Activated T-cell treated with anti-CD3 and anti-CD28 coated beads, Interleukin-2, amount 50 U/mL, for 72 hours (primary cell): Measurements from ENCODE around the gene MEGF11. TPM values are rescaled to one million over a fixed set of nuclear protein-coding genes. Genes with fewer than 3 reads are reported as not detected.

Experiments
- ATAC-seq, 2 donors: fragments of 150-1000 bp; cut with Tn5 transposase; replicated peaks in 1 of 2; 2 replicates each; pipeline ENCODE4 v1.10.0; 2021; ENCODE audit warnings: moderate library complexity in 2 of 2, mild to moderate bottlenecking in 1 of 2
- DNase-seq, 2 donors: peaks; one replicate each; pipeline ENCODE4 v3.0.0; 2021 to 2022; ENCODE audit warnings: mixed read lengths in 1 of 2
- H3K27ac Mint-ChIP-seq: one replicate; pipeline ENCODE4 v1.8.0; 2022; ENCODE audit warnings: mild to moderate bottlenecking, moderate library complexity, mixed read lengths
- H3K27me3 Mint-ChIP-seq: one replicate; pipeline ENCODE4 v1.8.0; 2022; ENCODE audit warnings: low read depth, mixed read lengths
- H3K36me3 Mint-ChIP-seq, 2 donors: one replicate each; pipeline ENCODE4 v1.8.0; 2022; ENCODE audit warnings: mixed read lengths in 2 of 2, mild to moderate bottlenecking in 1 of 2; ENCODE audit not compliant: insufficient read depth in 2 of 2
- H3K4me1 Mint-ChIP-seq: one replicate; pipeline ENCODE4 v1.8.0; 2022; ENCODE audit warnings: low read depth, mixed read lengths
- H3K4me3 Mint-ChIP-seq, 2 donors: one replicate each; pipeline ENCODE4 v1.8.0; 2022; ENCODE audit warnings: mild to moderate bottlenecking in 2 of 2, mixed read lengths in 2 of 2, moderate library complexity in 2 of 2
- H3K9me3 Mint-ChIP-seq, 2 donors: one replicate each; pipeline ENCODE4 v1.8.0; 2022; ENCODE audit warnings: mixed read lengths in 2 of 2
- total RNA-seq, 2 donors: library from RNA; stranded (reverse); gene quantifications; one replicate each; pipeline ENCODE4 v1.2.3, GENCODE V29; 2022

The MEGF11 gene
- total RNA-seq, 2 donors from 2014 or later, result not detected

GRCh38 chr15:66184492-66184891 lies 69.1 kb downstream of the MEGF11 start:
- no peaks in the 10 kb centered on the region for H3K9me3 Mint-ChIP-seq
- H3K36me3 Mint-ChIP-seq, result no peaks in the 10 kb centered on the region
- no peak overlapping the region for H3K27ac Mint-ChIP-seq
- H3K4me3 Mint-ChIP-seq, result no peak overlapping the region
- DNase-seq (no peak), ATAC-seq (no peak)
- H3K4me1 Mint-ChIP-seq, result no peaks in the 10 kb centered on the region
- peaks cover 24% of the 10 kb centered on the region for H3K27me3 Mint-ChIP-seq

GRCh38 chr15:66180531-66181097 lies 72.9 kb downstream of the MEGF11 start:
- Mint-ChIP-seq H3K9me3 (no peaks in the 10 kb centered on the region), H3K36me3 (no peaks in the 10 kb centered on the region), H3K4me1 (no peaks in the 10 kb centered on the region), H3K4me3 (no peak overlapping the region), H3K27me3 (peaks cover 31% of the 10 kb centered on the region), H3K27ac (no peak overlapping the region)
- DNase-seq (no peak), ATAC-seq (no peak)

- DNase-seq, result no peak
- Mint-ChIP-seq H3K4me3 (no peak overlapping the region), H3K36me3 (no peaks in the 10 kb centered on the region), H3K4me1 (no peaks in the 10 kb centered on the region), H3K27me3 (peaks cover 14% of the 10 kb centered on the region), H3K9me3 (no peaks in the 10 kb centered on the region), H3K27ac (no peak overlapping the region)
- ATAC-seq, result no peak
These were observed 75.0 kb downstream of the MEGF11 start for GRCh38 chr15:66178531-66178910.

- DNase-seq, result no peak
- no peaks in the 10 kb centered on the region for H3K9me3 Mint-ChIP-seq
- ATAC-seq, result no peak
- H3K36me3 Mint-ChIP-seq, result no peaks in the 10 kb centered on the region
- H3K27ac Mint-ChIP-seq, result no peak overlapping the region
- no peak overlapping the region for H3K4me3 Mint-ChIP-seq
- no peaks in the 10 kb centered on the region for H3K4me1 Mint-ChIP-seq
- H3K27me3 Mint-ChIP-seq, result no peaks in the 10 kb centered on the region
These were observed 81.1 kb downstream of the MEGF11 start for GRCh38 chr15:66172324-66172980.

DNA sequence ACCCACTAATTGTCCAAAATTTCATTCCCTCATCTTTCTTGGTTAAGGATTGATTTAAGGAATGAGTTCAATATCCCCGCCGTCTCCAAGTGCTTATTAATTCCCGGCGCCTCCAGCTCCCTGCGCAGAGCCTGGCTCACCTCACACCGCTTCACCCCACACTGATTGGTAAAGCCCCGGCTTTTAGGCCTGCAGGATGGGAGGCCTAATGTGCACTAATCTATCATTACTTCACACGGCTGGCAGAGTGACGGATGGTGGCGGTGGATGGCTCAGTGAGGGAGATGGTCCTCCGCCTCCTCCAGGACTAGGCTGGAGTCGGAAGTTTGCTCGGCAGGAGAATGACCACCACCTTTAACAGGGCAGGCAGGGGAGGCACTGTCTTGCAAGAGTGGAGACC lies 81.7 kb downstream of the MEGF11 start:
- ATAC-seq, result no peak
- H3K27ac Mint-ChIP-seq, result no peak overlapping the region
- H3K4me1 Mint-ChIP-seq, result no peaks in the 10 kb centered on the region
- no peak overlapping the region for H3K4me3 Mint-ChIP-seq
- no peak for DNase-seq
- H3K36me3 Mint-ChIP-seq, result no peaks in the 10 kb centered on the region
- no peaks in the 10 kb centered on the region for H3K9me3 Mint-ChIP-seq
- H3K27me3 Mint-ChIP-seq, result no peaks in the 10 kb centered on the region

DNA sequence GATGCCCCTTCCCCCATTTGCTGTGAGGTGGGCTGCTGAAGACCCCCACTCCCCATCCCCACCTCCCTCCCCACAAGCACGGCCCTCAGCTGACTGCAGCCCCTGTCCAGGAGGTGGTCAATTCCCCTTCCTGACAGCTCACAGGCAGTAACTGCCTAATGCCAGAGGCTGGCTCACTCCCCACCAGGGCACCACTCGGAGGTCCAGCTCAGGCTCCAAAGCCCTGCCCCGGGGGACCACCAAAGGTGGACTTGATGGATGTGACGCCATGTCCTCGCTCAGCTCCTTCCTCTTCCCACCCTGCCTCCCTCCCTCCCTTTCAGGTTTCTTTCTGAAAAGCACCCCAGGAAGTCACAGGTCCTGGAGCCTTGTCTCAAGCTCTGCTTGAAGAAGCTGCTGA lies 82.8 kb downstream of the MEGF11 start:
- Mint-ChIP-seq H3K9me3 (no peaks in the 10 kb centered on the region), H3K4me1 (no peaks in the 10 kb centered on the region), H3K27ac (no peak overlapping the region), H3K36me3 (no peaks in the 10 kb centered on the region), H3K27me3 (no peaks in the 10 kb centered on the region), H3K4me3 (no peak overlapping the region)
- DNase-seq (no peak), ATAC-seq (no peak)

GRCh38 chr15:66170042-66170441 lies 83.5 kb downstream of the MEGF11 start:
- no peaks in the 10 kb centered on the region for H3K4me1 Mint-ChIP-seq
- ATAC-seq (no peak), DNase-seq (no peak)
- no peak overlapping the region for H3K27ac Mint-ChIP-seq
- H3K4me3 Mint-ChIP-seq, result no peak overlapping the region
- no peaks in the 10 kb centered on the region for H3K27me3 Mint-ChIP-seq
- no peaks in the 10 kb centered on the region for H3K36me3 Mint-ChIP-seq
- no peaks in the 10 kb centered on the region for H3K9me3 Mint-ChIP-seq

DNA sequence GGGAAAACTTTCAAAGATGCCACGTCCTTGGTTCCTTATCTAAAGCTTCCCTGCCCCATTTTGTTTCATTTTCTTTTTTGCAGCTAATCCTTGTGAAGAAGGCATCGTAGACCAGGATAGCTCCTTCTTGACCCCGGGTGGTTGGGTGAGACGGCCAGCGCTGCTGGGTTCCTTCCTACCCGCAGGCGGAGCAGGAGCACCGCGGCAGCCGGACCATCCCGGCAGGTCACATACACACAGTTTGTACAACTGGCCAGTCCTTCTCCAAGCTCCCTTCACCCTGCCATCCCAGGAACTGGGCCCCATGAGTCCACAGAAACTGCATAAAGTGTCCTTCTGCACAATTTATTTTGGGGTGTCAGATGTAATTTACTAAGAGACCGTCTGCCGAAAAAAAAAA lies 83.9 kb downstream of the MEGF11 start:
- H3K4me1 Mint-ChIP-seq, result no peaks in the 10 kb centered on the region
- no peaks in the 10 kb centered on the region for H3K36me3 Mint-ChIP-seq
- H3K4me3 Mint-ChIP-seq, result no peak overlapping the region
- H3K9me3 Mint-ChIP-seq, result no peaks in the 10 kb centered on the region
- no peak for DNase-seq
- no peak for ATAC-seq
- H3K27me3 Mint-ChIP-seq, result no peaks in the 10 kb centered on the region
- no peak overlapping the region for H3K27ac Mint-ChIP-seq

DNA sequence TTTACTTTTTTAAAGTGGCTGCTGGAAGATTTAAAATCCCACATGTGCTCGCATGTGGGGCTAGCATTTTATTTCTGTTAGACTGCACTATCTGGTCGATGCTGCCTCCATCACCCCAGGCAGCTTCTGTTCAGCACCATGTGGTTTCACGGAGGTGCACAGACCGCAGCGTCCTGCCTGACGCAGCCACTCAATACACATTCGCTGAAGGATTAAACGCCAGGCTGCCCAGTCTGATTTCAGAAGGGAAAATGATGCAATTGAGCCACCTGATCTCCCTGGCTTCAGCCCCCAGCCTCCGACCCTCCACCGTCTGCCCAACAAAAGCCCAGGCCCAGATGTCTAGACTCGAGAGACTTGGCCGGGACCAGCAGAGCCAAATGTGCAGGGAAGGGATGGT lies 84.5 kb downstream of the MEGF11 start:
- Mint-ChIP-seq H3K9me3 (no peaks in the 10 kb centered on the region), H3K27me3 (no peaks in the 10 kb centered on the region)

GRCh38 chr15:66167854-66168253 lies 85.7 kb downstream of the MEGF11 start:
- DNase-seq, result no peak
- no peak for ATAC-seq
- no peaks in the 10 kb centered on the region for H3K9me3 Mint-ChIP-seq
- H3K4me1 Mint-ChIP-seq, result no peaks in the 10 kb centered on the region
- no peaks in the 10 kb centered on the region for H3K36me3 Mint-ChIP-seq
- no peaks in the 10 kb centered on the region for H3K27me3 Mint-ChIP-seq
- H3K27ac Mint-ChIP-seq, result no peak overlapping the region
- no peak overlapping the region for H3K4me3 Mint-ChIP-seq

More for the DNA sequence above, 84.5 kb downstream of the MEGF11 start:
- Mint-ChIP-seq H3K4me3 (no peak overlapping the region), H3K36me3 (no peaks in the 10 kb centered on the region), H3K4me1 (no peaks in the 10 kb centered on the region), H3K27ac (no peak overlapping the region)
- DNase-seq (no peak), ATAC-seq (no peak)

DNA sequence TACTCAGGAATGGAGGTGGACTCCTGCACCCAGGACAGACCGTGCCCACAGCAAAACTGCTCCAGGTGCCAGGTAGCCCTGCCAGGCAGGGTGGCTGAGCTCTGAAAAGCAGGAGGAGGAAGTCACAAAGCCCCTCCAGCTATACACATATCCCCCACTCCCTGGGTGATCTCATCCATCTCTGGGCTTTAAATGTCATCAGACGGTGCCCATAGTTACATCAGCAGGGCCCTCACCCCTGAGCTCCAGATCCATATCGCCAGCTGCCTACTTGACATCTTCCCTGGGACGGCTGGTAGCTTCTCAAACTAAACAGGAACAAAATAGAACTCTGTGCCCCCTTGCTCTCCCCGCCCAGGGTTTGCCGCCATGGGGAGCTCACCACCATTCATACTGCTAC lies 87.7 kb downstream of the MEGF11 start:
- no peaks in the 10 kb centered on the region for H3K27me3 Mint-ChIP-seq
- no peak for DNase-seq
- no peaks in the 10 kb centered on the region for H3K36me3 Mint-ChIP-seq
- no peaks in the 10 kb centered on the region for H3K9me3 Mint-ChIP-seq
- no peak overlapping the region for H3K27ac Mint-ChIP-seq
- no peak for ATAC-seq
- H3K4me1 Mint-ChIP-seq, result no peaks in the 10 kb centered on the region
- H3K4me3 Mint-ChIP-seq, result no peak overlapping the region

GRCh38 chr15:66164788-66165187 lies 88.8 kb downstream of the MEGF11 start:
- Mint-ChIP-seq H3K36me3 (no peaks in the 10 kb centered on the region), H3K4me3 (no peak overlapping the region), H3K27me3 (no peaks in the 10 kb centered on the region), H3K9me3 (no peaks in the 10 kb centered on the region), H3K27ac (no peak overlapping the region), H3K4me1 (no peaks in the 10 kb centered on the region)
- ATAC-seq, result no peak
- no peak for DNase-seq

GRCh38 chr15:66163553-66163952 lies 90.0 kb downstream of the MEGF11 start:
- no peaks in the 10 kb centered on the region for H3K9me3 Mint-ChIP-seq
- no peaks in the 10 kb centered on the region for H3K36me3 Mint-ChIP-seq
- H3K27me3 Mint-ChIP-seq, result no peaks in the 10 kb centered on the region
- ATAC-seq, result no peak
- no peaks in the 10 kb centered on the region for H3K4me1 Mint-ChIP-seq
- no peak overlapping the region for H3K27ac Mint-ChIP-seq
- no peak overlapping the region for H3K4me3 Mint-ChIP-seq
- no peak for DNase-seq

DNA sequence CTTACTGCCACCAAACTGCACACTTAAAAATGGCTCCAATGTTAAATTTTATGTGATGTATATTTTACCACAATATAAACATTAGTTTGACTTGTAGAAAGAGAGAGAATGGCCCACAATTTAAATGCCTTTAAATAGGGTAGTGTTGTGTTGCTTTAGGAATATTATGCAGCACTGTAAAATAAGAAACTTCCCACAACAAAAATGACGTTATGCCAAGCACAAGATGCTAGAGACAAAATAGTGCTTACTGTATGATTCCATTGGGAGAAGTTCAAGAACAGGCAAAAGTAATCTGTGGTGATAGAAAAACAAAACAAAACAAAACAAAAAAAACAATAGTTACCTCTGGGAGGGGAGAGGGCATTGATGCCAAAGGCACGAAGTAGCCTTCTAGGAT lies 91.3 kb downstream of the MEGF11 start:
- H3K27ac Mint-ChIP-seq, result no peak overlapping the region
- ATAC-seq (no peak), DNase-seq (no peak)
- H3K4me1 Mint-ChIP-seq, result no peaks in the 10 kb centered on the region
- no peaks in the 10 kb centered on the region for H3K27me3 Mint-ChIP-seq
- no peak overlapping the region for H3K4me3 Mint-ChIP-seq
- no peaks in the 10 kb centered on the region for H3K36me3 Mint-ChIP-seq
- no peaks in the 10 kb centered on the region for H3K9me3 Mint-ChIP-seq
